Hepatocyte (in vitro differentiated cells): ENCODE results near the gene HAUS7. TPM values are rescaled to one million over a fixed set of nuclear protein-coding genes. Genes with fewer than 3 reads are reported as not detected.

Experiments used
- DNase-seq: peaks from one replicate; pipeline ENCODE4 v3.0.0-alpha.2; 2016; ENCODE audit warnings: low spot score
- H2AFZ ChIP-seq: fragments of 200-600 bp; sonication (generic); 2 replicates; pipeline ENCODE4 v1.6.0; 2016; ENCODE audit warnings: antibody characterized with exemption, mild to moderate bottlenecking
- H3K27ac ChIP-seq: fragments of 200-600 bp; sonication (generic); 2 replicates; pipeline ENCODE4 v1.5.1; 2016; ENCODE audit warnings: mild to moderate bottlenecking
- H3K27me3 ChIP-seq: fragments of 200-600 bp; sonication (generic); 2 replicates; pipeline ENCODE4 v1.6.1; 2016
- H3K36me3 ChIP-seq: fragments of 200-600 bp; sonication (generic); replicated peaks from 2 replicates; pipeline ENCODE4 v1.5.1; 2016; ENCODE audit warnings: low read depth; ENCODE audit not compliant: insufficient read depth
- H3K4me1 ChIP-seq: fragments of 200-600 bp; sonication (generic); 2 replicates; pipeline ENCODE4 v1.5.1; 2016; ENCODE audit warnings: mild to moderate bottlenecking, moderate library complexity; ENCODE audit not compliant: insufficient read depth
- H3K4me2 ChIP-seq: fragments of 200-600 bp; sonication (generic); 2 replicates; pipeline ENCODE4 v1.6.0; 2016
- H3K4me3 ChIP-seq: fragments of 200-600 bp; sonication (generic); 2 replicates; pipeline ENCODE4 v1.5.1; 2016; ENCODE audit warnings: mild to moderate bottlenecking
- H3K79me2 ChIP-seq: fragments of 200-600 bp; sonication (generic); 2 replicates; pipeline ENCODE4 v1.6.0; 2017; ENCODE audit warnings: mild to moderate bottlenecking
- H3K9me2 ChIP-seq: fragments of 200-600 bp; sonication (generic); replicated peaks from 2 replicates; pipeline ENCODE4 v1.6.0; 2017; ENCODE audit warnings: mild to moderate bottlenecking; ENCODE audit not compliant: insufficient read depth
- H3K9me3 ChIP-seq: fragments of 200-600 bp; sonication (generic); 2 replicates; pipeline ENCODE4 v1.5.1; 2016; ENCODE audit warnings: low read depth, mild to moderate bottlenecking
- H4K20me1 ChIP-seq: fragments of 200-600 bp; sonication (generic); 2 replicates; pipeline ENCODE4 v1.6.0; 2016; ENCODE audit warnings: mild to moderate bottlenecking; ENCODE audit not compliant: insufficient read depth, poor library complexity, severe bottlenecking
- CTCF ChIP-seq: fragments of 200-600 bp; sonication (generic); IDR thresholded peaks from 2 replicates; pipeline ENCODE4 v1.5.1; 2016; ENCODE audit warnings: antibody characterized with exemption, mild to moderate bottlenecking; ENCODE audit not compliant: poor library complexity
- EZH2 ChIP-seq: fragments of 200-600 bp; sonication (generic); IDR thresholded peaks from 2 replicates; pipeline ENCODE4 v1.6.1; 2016; ENCODE audit warnings: antibody characterized with exemption, mild to moderate bottlenecking, borderline replicate concordance
- EZH2phosphoT487 ChIP-seq: fragments of 200-600 bp; sonication (generic); IDR thresholded peaks from one replicate; pipeline ENCODE4 v1.6.1; 2018; ENCODE audit warnings: antibody characterized with exemption, mild to moderate bottlenecking, low read depth, moderate library complexity; ENCODE audit not compliant: unreplicated experiment, severe bottlenecking
- WGBS: methylation state at CpG from one replicate; pipeline ENCODE4 v1.1.6; 2016; ENCODE audit warnings: low lambda C conversion rate; ENCODE audit errors: missing lambda C conversion rate; 5-methylcytosine and 5-hydroxymethylcytosine counted together
- polyA plus RNA-seq: library from polyadenylated mRNA; unstranded; fragments of >200 nt; fragmentation: Nextera tagmentation; extraction: Ambion mirVana; gene quantifications from 2 replicates; pipeline ENCODE4 v1.2.1, GENCODE V29; 2016
- total RNA-seq: library from RNA; depleted of rRNA; stranded (reverse); fragments of >200 nt; gene quantifications from 2 replicates; pipeline ENCODE4 v1.2.3, GENCODE V29; 2014

HAUS7 gene
- total and polyA plus RNA-seq, 2 experiments from 2014 or later = 17.5 to 23.1 TPM

DNA sequence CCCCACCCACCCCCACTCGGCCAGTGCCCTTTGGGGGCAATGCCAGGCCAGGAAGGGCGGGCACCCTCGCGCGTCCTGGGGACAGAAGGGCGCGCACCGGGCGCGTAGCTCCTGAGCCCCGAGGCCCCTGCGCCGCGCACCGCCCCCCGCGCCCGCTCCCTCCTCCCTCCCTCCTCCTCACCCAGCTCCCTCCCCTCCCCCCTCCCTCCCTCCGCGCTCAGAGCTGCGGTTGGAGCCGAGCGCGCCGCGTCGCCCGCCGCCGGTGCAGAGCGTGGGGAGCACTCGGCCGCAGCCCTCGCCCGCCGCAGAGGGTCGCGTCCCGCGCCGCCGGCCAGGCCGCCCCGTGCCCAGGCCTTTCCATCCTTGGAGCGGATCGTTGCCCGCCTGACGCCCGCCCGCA lies 47.0 kb upstream of the HAUS7 start, which contains the start of gene ATP2B3:
Gene ATP2B3 (plus strand): TSS at position 220 of the 400 bp plus-strand sequence. CDS start 18,606 bp downstream, outside the sequence.
- no peak for DNase-seq
- 46% methylated on average over 12 of the region's 50 CpGs for WGBS
- H4K20me1 ChIP-seq = no peaks in the 10 kb centered on the region
- H3K4me3 ChIP-seq = no peak within 1 kb of the TSS
- no peaks in the 10 kb centered on the region for H3K79me2 ChIP-seq
- H3K27ac ChIP-seq = no peak within 1 kb of the TSS
- TF ChIP-seq CTCF (no peak), EZH2phosphoT487 (no peak), EZH2 (no peak)
- no peak within 1 kb of the TSS for H2AFZ ChIP-seq
- peaks cover 6% of the 10 kb centered on the region for H3K27me3 ChIP-seq
- no peaks in the 10 kb centered on the region for H3K9me2 ChIP-seq
- no peaks in the 10 kb centered on the region for H3K4me1 ChIP-seq
- H3K4me2 ChIP-seq = no peak within 1 kb of the TSS
- H3K9me3 ChIP-seq = no peaks in the 10 kb centered on the region
- no peaks in the 10 kb centered on the region for H3K36me3 ChIP-seq

GRCh38 chrX:153516073-153516472 lies 45.7 kb upstream of the HAUS7 start:
- Histone ChIP-seq H3K9me2 (no peaks in the 10 kb centered on the region), H3K79me2 (no peaks in the 10 kb centered on the region), H3K36me3 (no peaks in the 10 kb centered on the region), H4K20me1 (no peaks in the 10 kb centered on the region), H3K4me1 (no peaks in the 10 kb centered on the region), H3K27me3 (peaks cover 6% of the 10 kb centered on the region), H3K4me2 (no peak overlapping the region), H3K4me3 (no peak overlapping the region), H3K9me3 (no peaks in the 10 kb centered on the region), H3K27ac (no peak overlapping the region), H2AFZ (no peak overlapping the region)
- whole genome bisulfite sequencing = 92% methylated on average over 9 of the region's 9 CpGs
- DNase-seq = no peak
- TF ChIP-seq CTCF (no peak), EZH2 (no peak), EZH2phosphoT487 (no peak)

- Histone ChIP-seq H3K4me1 (no peaks in the 10 kb centered on the region), H2AFZ (no peak overlapping the region), H4K20me1 (no peaks in the 10 kb centered on the region), H3K4me3 (no peak overlapping the region), H3K79me2 (no peaks in the 10 kb centered on the region), H3K4me2 (no peak overlapping the region), H3K27ac (no peak overlapping the region), H3K36me3 (no peaks in the 10 kb centered on the region), H3K9me3 (no peaks in the 10 kb centered on the region), H3K27me3 (peaks cover 6% of the 10 kb centered on the region), H3K9me2 (no peaks in the 10 kb centered on the region)
- no peak for DNase-seq
- TF ChIP-seq CTCF = no peak
- no peak for TF ChIP-seq EZH2phosphoT487
- TF ChIP-seq EZH2 = no peak
- 78% methylated on average over 8 of the region's 8 CpGs for WGBS
Measured at GRCh38 chrX:153515435-153515834, 45.1 kb upstream of the HAUS7 start.

GRCh38 chrX:153514259-153514658 lies 43.9 kb upstream of the HAUS7 start:
- H3K9me2 ChIP-seq = no peaks in the 10 kb centered on the region
- TF ChIP-seq EZH2phosphoT487 = no peak
- no peak for TF ChIP-seq EZH2
- H3K36me3 ChIP-seq = no peaks in the 10 kb centered on the region
- no peaks in the 10 kb centered on the region for H3K9me3 ChIP-seq
- DNase-seq = no peak
- H2AFZ ChIP-seq = no peak overlapping the region
- H4K20me1 ChIP-seq = no peaks in the 10 kb centered on the region
- 94% methylated on average over 3 of the region's 9 CpGs for WGBS
- H3K27me3 ChIP-seq = peaks cover 6% of the 10 kb centered on the region
- no peak overlapping the region for H3K27ac ChIP-seq
- H3K4me3 ChIP-seq = no peak overlapping the region
- H3K79me2 ChIP-seq = no peaks in the 10 kb centered on the region
- H3K4me2 ChIP-seq = no peak overlapping the region
- H3K4me1 ChIP-seq = no peaks in the 10 kb centered on the region
